GM12878 (cell line): ENCODE measurements around the gene SAMD15. TPM values are rescaled to one million over a fixed set of nuclear protein-coding genes. Genes with fewer than 3 reads are reported as not detected.

Experiments used
- ATAC-seq: fragments of 200-7000 bp; cut with Tn5 transposase; 3 replicates; pipeline ENCODE4 v1.9.1; 2020; ENCODE audit warnings: mild to moderate bottlenecking, moderate library complexity
- BruUV-seq: library from RNA; stranded (reverse); fragments of 400-500 nt; replicated peaks from 2 replicates; lab custom pipeline; 2021; lab: Mats Ljungman, UMichigan
- CTCF ChIA-PET: fragments of 300-600 bp; sonication (Branson Sonifier 250); formaldehyde crosslinking; extraction: SDS; loops from one replicate; lab custom pipeline; 2021; ENCODE audit warnings: inconsistent platforms; lab: Yijun Ruan, JAX
- POLR2A ChIA-PET: fragments of 350-600 bp; formaldehyde crosslinking; extraction: SDS; loops from one replicate; lab custom pipeline; 2021; ENCODE audit warnings: inconsistent platforms; lab: Charles Lee
- RAD21 ChIA-PET: fragments of 300-600 bp; sonication (Branson Sonifier 250); formaldehyde crosslinking; loops from one replicate; lab custom pipeline; 2023; ENCODE audit warnings: antibody characterized with exemption; ENCODE audit not compliant: unreplicated experiment; lab: Charles Lee
- SMC1A ChIA-PET: fragments of 300-600 bp; sonication (Branson Sonifier 250); formaldehyde crosslinking; loops from one replicate; lab custom pipeline; 2023; ENCODE audit not compliant: unreplicated experiment, uncharacterized antibody; lab: Charles Lee
- DNase-seq: peaks from one replicate; pipeline ENCODE4 v3.0.0-alpha.2; 2011; ENCODE audit warnings: low read depth, low spot score
- FAIRE-seq: peaks from 3 replicates; lab custom pipeline; 2011; peaks lifted over from hg19 to GRCh38; lab: Jason Lieb, UNC
- H2AFZ ChIP-seq: 2 replicates; pipeline ENCODE4 v1.6.0; 2011; ENCODE audit warnings: low read depth, low read length, control low read depth; ENCODE audit not compliant: control insufficient read depth
- H3K27ac ChIP-seq: 2 replicates; pipeline ENCODE4 v1.5.1; 2011; ENCODE audit warnings: control low read depth; ENCODE audit not compliant: control insufficient read depth, insufficient read depth
- H3K27me3 ChIP-seq, 2 experiments: replicated peaks in 1 of 2; 2 replicates each; pipeline versions ENCODE4 v1.6.0 to v1.6.1; 2011; ENCODE audit warnings: low read length in 1 of 2; ENCODE audit not compliant: control insufficient read depth in 2 of 2, insufficient read depth in 2 of 2
- H3K36me3 ChIP-seq, 2 experiments: 2 replicates each; pipeline ENCODE4 v1.5.1; 2011; ENCODE audit warnings: low read length in 1 of 2; ENCODE audit not compliant: control insufficient read depth in 2 of 2, insufficient read depth in 2 of 2
- H3K4me1 ChIP-seq: 2 replicates; pipeline ENCODE4 v1.6.1; 2011; ENCODE audit warnings: mild to moderate bottlenecking, low read length, moderate library complexity, mixed read lengths; ENCODE audit not compliant: control insufficient read depth, insufficient read depth
- H3K4me2 ChIP-seq: 2 replicates; pipeline ENCODE4 v1.6.0; 2011; ENCODE audit warnings: control low read depth; ENCODE audit not compliant: control insufficient read depth, insufficient read depth
- H3K4me3 ChIP-seq: fragments of 200-600 bp; sonication (generic); 2 replicates; pipeline ENCODE4 v1.5.1; 2016
- H3K79me2 ChIP-seq: 2 replicates; pipeline ENCODE4 v1.6.0; 2011; ENCODE audit warnings: low read length; ENCODE audit not compliant: control insufficient read depth, insufficient read depth
- H3K9ac ChIP-seq: 2 replicates; pipeline ENCODE4 v1.8.0; 2011; ENCODE audit warnings: low read length, control low read depth, mixed read lengths; ENCODE audit not compliant: control insufficient read depth, insufficient read depth
- H3K9me3 ChIP-seq: replicated peaks from 3 replicates; pipeline ENCODE4 v1.5.1; 2011; ENCODE audit warnings: mild to moderate bottlenecking, low read length; ENCODE audit not compliant: control insufficient read depth, insufficient read depth
- H4K20me1 ChIP-seq: 2 replicates; pipeline ENCODE4 v1.6.0; 2011; ENCODE audit not compliant: control insufficient read depth, insufficient read depth
- BHLHE40 ChIP-seq, 2 experiments: fragments of 450-650 bp in 1 of 2; IDR thresholded peaks; 2 replicates each; pipeline ENCODE4 v1.6.1; 2011 to 2017; ENCODE audit warnings: low read depth in 2 of 2, borderline replicate concordance in 1 of 2, improper control_type of control experiment in 1 of 2, low read length in 1 of 2, mild to moderate bottlenecking in 1 of 2
- SMC3 ChIP-seq: IDR thresholded peaks from 2 replicates; pipeline ENCODE4 v1.6.1; 2011; ENCODE audit warnings: low read length, improper control_type of control experiment, borderline replicate concordance
- ZBED1 ChIP-seq: IDR thresholded peaks from 2 replicates; pipeline ENCODE4 v1.6.1; 2016; ENCODE audit warnings: borderline replicate concordance
- ZNF384 ChIP-seq: IDR thresholded peaks from 2 replicates; pipeline ENCODE4 v1.6.1; 2012; ENCODE audit warnings: low read depth, mild to moderate bottlenecking, low read length, improper control_type of control experiment, borderline replicate concordance
- WGBS: methylation state at CpG from one replicate; pipeline ENCODE4 v1.1.6; 2016; ENCODE audit warnings: low lambda C conversion rate; ENCODE audit not compliant: insufficient replicate concordance, insufficient coverage; ENCODE audit errors: missing lambda C conversion rate; 5-methylcytosine and 5-hydroxymethylcytosine counted together
- in situ Hi-C: fragments of 300-500 bp; cut with MboI; formaldehyde crosslinking; loops from 9 replicates; pipeline ENCODE4 v1.14.3; 2018; ENCODE audit warnings: mixed read lengths
- intact Hi-C: fragments of 100-400 bp; cut with micrococcal nuclease; formaldehyde crosslinking; loops from one replicate; pipeline ENCODE4 v1.14.2; 2022; ENCODE audit not compliant: unreplicated experiment
- polyA plus RNA-seq, 11 experiments: library from polyadenylated mRNA; depleted of rRNA in 4 of 11; unstranded in 6 of 11; stranded (reverse) in 5 of 11; fragments of >200 nt; fragmentation: Nextera tagmentation in 4 of 11; fragmentation: Illumina TruSeq in 1 of 11; extraction: Ambion mirVana in 4 of 11; extraction: Trizol in 1 of 11; gene quantifications; 1 replicate in 1 of 11; 2 replicates in 10 of 11; pipeline versions ENCODE4 v1.2.1 to v1.2.3, GENCODE V29; 2011 to 2016; ENCODE audit warnings: inconsistent platforms in 2 of 11, missing spikeins in 2 of 11, low read depth in 1 of 11
- total RNA-seq, 4 experiments: library from RNA; depleted of rRNA in 3 of 4; stranded (reverse); fragments of >200 nt in 3 of 4; fragmentation: Illumina TruSeq in 1 of 4; extraction: Trizol in 1 of 4; gene quantifications; 2 replicates each; pipeline versions ENCODE4 v1.2.1 to v1.2.3, GENCODE V29; 2013 to 2021
- TF ChIP-seq, protein P1 (sequence below): IDR thresholded peaks from 2 replicates; pipeline ENCODE4 v1.6.1; 2012; ENCODE audit warnings: low read depth, low read length, improper control_type of control experiment
- TF ChIP-seq, protein P2 (sequence below): fragments of 450-650 bp; IDR thresholded peaks from 2 replicates; pipeline ENCODE4 v1.6.1; 2017; ENCODE audit warnings: low read depth, mild to moderate bottlenecking, moderate library complexity

The SAMD15 gene
- total and polyA plus RNA-seq, 10 of the 15 experiments (the other 5 are each of a cell fraction or from before 2014, with no cell fraction given): 0.33 to 2.0 (median 0.97) TPM

DNA sequence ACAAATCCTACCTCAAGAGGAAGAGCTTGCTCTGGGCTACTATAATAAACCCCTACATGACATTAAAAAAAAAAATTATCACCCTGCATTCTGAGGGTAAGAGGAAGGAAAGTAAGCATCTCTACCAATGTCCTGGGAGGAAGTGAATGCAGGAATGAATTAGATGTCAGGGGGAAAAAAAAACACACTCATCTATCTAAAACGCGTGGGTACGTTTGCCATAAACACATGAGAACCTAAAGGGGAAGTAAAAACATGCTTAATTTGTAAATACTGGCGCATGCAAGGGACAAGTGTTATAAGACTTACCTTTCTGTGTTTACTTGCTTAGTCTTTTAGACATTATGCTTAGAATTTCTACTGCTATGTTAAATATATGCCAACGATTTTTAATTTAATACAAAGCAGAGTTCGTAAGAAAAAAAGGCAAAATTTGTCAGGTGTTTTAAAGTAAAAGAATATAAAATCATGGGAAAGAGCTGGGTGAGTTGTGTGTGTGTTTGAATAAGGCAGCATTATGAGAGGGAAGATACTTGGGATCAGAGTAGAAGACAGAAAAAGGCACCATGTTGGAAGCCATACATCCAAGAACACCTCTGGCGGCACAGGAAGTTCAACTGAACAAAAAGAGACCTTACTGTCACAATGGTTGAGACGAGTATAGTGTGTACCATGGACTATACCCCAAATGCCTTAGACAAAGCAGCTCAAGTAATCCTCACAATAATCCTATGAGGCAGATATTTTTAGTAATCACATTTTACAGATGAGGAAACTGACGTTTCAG lies 1.8 kb upstream of the SAMD15 start (continued):
- TF ChIP-seq ZNF384 (peak; percentile 48; the same call in 1 of the 2 replicates), ZBED1 (no peak), BHLHE40 (IDR thresholded peaks at IDR 0.05; ENCODE audit: borderline replicate concordance in 1 of 2, low read depth in 2 of 2, low read length in 1 of 2) (0 out of 4 replicates have a peak, but pooled peaks of 1 of the 2 experiments have one; percentile 6)
- TF ChIP-seq, protein P1, sequence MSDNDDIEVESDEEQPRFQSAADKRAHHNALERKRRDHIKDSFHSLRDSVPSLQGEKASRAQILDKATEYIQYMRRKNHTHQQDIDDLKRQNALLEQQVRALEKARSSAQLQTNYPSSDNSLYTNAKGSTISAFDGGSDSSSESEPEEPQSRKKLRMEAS: peak; percentile 51; the same call in 1 of the 2 replicates
- TF ChIP-seq, protein P2, sequence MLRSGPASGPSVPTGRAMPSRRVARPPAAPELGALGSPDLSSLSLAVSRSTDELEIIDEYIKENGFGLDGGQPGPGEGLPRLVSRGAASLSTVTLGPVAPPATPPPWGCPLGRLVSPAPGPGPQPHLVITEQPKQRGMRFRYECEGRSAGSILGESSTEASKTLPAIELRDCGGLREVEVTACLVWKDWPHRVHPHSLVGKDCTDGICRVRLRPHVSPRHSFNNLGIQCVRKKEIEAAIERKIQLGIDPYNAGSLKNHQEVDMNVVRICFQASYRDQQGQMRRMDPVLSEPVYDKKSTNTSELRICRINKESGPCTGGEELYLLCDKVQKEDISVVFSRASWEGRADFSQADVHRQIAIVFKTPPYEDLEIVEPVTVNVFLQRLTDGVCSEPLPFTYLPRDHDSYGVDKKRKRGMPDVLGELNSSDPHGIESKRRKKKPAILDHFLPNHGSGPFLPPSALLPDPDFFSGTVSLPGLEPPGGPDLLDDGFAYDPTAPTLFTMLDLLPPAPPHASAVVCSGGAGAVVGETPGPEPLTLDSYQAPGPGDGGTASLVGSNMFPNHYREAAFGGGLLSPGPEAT: peak; percentile 47; the same call in 1 of the 2 replicates

DNA sequence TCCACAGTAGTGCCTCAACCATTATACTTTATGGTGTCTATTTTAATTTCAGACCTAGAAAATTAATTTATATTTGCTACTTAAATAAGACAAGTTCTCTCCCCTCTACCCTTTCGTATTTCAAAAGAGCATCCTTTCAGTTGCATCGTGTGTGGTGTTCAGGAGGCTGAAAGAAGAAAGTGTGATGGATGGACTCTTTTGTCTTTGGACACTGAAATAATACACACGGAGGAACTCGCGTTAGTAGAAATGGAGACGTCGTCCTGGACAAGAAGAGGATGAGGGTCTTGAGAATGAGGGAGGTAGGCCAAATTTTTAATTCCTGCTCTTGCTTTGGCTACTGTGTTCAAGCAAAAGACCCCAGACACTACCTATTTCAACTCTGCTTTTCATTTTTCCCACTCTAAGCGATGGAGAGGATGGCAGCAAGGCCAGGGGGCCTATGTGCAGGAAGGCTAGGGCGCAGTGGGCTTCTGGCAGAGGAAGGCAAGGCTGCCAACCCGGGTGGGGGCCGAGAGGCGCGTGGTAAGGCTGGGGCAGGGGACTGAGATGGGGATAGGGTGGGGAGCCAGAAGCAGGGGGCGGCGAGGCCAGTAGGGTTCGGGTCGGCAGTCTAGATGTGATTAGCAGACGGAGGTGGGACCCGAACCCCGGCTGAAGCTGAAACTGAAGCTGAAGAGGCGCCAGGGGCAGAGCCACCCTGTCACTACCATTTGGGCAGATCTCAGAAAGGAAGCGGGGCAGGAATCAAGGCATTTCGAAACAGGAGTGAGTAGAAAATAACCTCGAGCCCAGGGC lies 1.0 kb upstream of the SAMD15 start:
- Histone ChIP-seq H3K36me3 (no peaks in the 10 kb centered on the region), H3K4me1 (peaks cover 15% of the 10 kb centered on the region), H2AFZ (peak overlapping the region; percentile 99), H3K4me2 (peak overlapping the region; percentile 73), H3K27ac (peak overlapping the region; percentile 89), H3K27me3 (no peaks in the 10 kb centered on the region), H4K20me1 (no peaks in the 10 kb centered on the region), H3K79me2 (peaks cover 53% of the 10 kb centered on the region), H3K9me3 (no peaks in the 10 kb centered on the region), H3K9ac (peak overlapping the region; percentile 95), H3K4me3 (peak overlapping the region; percentile 83)
- no peak for TF ChIP-seq SMC3
- 1% methylated on average over 24 of the region's 24 CpGs for WGBS
- FAIRE-seq: peak; percentile 13
- in situ Hi-C loops (no loop called here), intact Hi-C loops (loop anchor here (2.0 kb wide), 1 partner anchor 83 kb away; the partner anchor contains the start of gene AHSA1)
- BruUV-seq: no TSS peak
- ChIA-PET POLR2A (interaction anchor here (1.0 to 1.4 kb wide), 4 partner anchors 12 to 82 kb away, joined by 3 to 7 read pairs (median 4); partner anchors contain the start of genes AHSA1, GSTZ1 and POMT2), CTCF (interaction anchor here (0.6 to 2.1 kb wide), 8 partner anchors 18 to 277 kb away, joined by 3 to 10 read pairs (median 5); partner anchors contain the start of genes GSTZ1 and POMT2), SMC1A (interaction anchor here (0.7 to 1.4 kb wide), 9 partner anchors 10 to 180 kb away, joined by 3 to 8 read pairs (median 4); partner anchors contain the start of gene GSTZ1), RAD21 (interaction anchor here (0.9 to 1.8 kb wide), 9 partner anchors 11 to 83 kb away, joined by 3 to 21 read pairs (median 4); partner anchors contain the start of genes GSTZ1 and POMT2)
- DNase-seq: no peak
- peak; percentile 29 for ATAC-seq
